GM21381 (cell line): ENCODE results near the gene OS9.

Experiments
- ATAC-seq: cut with Tn5 transposase; IDR thresholded peaks from one replicate; pipeline ENCODE4 v1.9.1; 2021; ENCODE audit warnings: mild to moderate bottlenecking, moderate library complexity; ENCODE audit not compliant: unreplicated experiment

Gene OS9

DNA sequence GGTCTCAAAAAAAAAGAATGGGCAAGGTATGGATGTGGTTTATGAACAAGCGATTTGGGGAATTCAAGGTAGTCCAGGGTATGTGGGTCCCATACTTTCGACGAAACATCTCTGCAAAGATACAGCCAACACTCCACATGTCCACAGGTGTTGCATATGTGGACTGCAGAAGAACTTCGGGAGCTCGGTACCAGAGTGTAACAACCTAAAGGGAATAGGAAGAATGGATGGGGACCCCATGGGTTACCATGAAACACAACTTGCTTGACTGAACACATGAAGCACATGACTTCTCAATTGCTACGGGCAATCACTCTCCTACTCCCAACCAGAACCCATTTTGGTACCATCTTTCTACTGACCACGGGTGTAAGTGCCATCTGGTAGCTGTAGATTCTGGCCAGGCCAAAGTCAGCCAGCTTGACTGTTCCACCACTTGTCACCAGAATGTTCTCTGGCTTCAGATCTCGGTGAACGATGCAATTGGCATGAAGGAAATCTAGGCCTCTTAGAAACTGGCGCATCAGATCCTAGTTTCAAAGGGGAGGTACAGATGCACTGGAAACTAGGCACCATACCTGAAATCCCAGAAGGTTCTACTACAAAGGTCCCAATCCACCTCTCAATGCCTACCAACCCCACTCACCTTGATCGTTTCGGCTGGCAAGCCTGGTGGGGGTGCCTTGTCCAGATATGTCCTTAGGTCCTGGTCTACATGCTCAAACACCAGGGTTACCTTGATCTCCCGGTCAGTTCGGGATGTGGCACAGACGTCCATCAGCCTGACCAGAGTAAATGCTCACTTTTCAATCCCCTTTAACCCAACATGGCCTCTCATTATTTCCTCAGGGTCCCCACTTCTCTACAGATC lies 56.9 kb downstream of the OS9 start:
- ATAC-seq = no peak

DNA sequence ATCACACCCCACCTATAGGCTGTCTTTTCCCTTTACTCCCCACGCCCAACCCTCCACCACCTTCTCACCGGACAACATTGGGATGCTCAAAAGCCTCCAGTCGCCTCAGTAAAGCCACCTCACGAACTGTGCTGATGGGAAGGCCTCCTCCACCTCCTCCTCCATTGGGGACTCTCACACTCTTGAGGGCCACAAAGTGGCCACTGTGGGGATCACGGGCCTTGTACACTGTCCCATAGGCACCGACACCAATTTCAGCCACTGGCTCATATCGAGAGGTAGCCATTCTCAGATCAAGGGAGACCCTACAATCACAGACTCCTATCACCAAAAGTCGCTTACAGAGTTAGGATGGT lies 57.5 kb downstream of the OS9 start:
- no peak for ATAC-seq

GRCh38 chr12:57751788-57752667 lies 58.1 kb downstream of the OS9 start, which contains the start of gene CDK4:
CDK4 (minus strand) TSS chr12:57752310; CDS start chr12:57751717, 593 bp downstream.
- ATAC-seq = peak; percentile 63

- ATAC-seq = no peak
Measured at GRCh38 chr12:57752668-57753000, 58.7 kb downstream of the OS9 start.

GRCh38 chr12:57753756-57754337 lies 59.9 kb downstream of the OS9 start:
- ATAC-seq = no peak

DNA sequence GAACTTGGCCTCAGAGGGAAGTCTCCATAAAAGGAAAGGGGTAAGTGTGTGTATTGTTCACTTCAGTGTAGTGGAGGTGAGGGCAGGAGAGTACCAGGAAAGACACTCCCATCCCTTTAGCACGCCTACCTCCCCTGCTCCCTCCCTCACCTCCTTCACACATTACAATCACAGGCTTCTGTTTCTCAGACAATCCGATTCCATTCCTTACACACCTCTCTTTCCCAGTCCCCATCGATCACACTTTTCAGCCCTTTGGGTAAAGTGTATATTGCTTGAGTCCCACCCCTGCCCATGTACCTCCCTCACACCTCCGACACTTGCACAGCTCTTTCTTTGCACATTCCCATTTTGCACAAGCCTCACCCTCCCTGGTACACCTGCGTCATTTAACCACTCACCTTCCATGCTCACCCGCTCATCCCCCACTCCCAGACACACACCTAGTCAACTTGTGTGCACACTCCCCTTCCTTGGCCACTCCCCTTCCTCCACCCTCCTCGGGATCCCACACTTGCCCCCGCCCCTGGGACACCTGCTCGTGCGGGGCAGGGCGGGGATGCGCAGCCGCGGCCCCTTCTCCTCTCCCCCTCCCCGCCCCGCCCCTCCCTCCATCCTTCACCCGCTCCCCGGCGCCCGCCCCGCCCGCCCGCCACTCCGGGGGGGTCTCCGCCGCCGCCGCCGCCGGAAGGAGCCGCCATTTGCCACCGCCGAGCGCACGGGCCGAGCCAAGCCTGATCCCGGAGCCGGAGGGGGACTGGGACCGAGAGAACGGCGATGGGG lies 60.7 kb downstream of the OS9 start, which contains the start of gene MARCHF9:
Gene MARCHF9, plus strand, starts transcription at position 693 of the 783 bp plus-strand sequence. CDS start 426 bp downstream, outside the sequence.
- peak; percentile 37 for ATAC-seq

DNA sequence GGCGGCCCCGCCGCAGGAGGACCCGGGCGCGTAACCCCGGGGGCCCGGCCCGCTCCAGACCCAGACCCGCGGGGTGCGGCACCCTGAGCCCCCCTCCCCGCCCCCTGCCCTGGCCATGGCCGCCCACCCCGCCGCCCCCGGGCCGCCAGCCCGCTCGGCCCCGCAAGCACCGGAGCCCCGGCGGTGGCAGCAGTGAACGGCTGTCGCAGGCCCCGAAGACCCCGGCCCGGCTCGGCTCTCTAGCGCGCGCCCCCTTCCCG lies 61.2 kb downstream of the OS9 start:
- no peak for ATAC-seq

GRCh38 chr12:57755454-57756372 lies 61.8 kb downstream of the OS9 start:
- no peak for ATAC-seq

- no peak for ATAC-seq
Measured at GRCh38 chr12:57756406-57757341, 62.7 kb downstream of the OS9 start.

DNA sequence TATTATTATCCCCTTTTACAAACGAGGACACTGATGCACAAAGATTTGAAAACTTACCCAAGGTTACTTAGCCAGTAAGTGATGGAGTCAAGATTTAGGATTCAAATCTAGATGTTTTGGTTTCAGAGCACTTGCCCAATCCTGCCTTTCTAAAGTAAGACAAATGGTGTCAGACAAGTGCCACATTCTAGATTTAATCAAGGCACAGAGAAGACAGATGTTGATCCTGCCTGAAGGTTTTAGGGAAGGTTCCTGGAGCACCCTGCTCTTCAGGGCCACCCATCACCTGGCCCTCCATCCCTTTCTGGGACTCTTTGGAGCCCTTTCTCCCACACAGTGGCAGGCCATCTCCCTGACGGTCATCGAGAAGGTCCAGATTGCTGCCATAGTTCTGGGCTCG lies 63.8 kb downstream of the OS9 start:
- ATAC-seq = no peak

GRCh38 chr12:57758552-57759359 lies 64.8 kb downstream of the OS9 start:
- ATAC-seq = no peak

GRCh38 chr12:57759360-57759980 lies 65.5 kb downstream of the OS9 start:
- ATAC-seq = no peak

- no peak for ATAC-seq
Measured at GRCh38 chr12:57760347-57760982, 66.5 kb downstream of the OS9 start.

DNA sequence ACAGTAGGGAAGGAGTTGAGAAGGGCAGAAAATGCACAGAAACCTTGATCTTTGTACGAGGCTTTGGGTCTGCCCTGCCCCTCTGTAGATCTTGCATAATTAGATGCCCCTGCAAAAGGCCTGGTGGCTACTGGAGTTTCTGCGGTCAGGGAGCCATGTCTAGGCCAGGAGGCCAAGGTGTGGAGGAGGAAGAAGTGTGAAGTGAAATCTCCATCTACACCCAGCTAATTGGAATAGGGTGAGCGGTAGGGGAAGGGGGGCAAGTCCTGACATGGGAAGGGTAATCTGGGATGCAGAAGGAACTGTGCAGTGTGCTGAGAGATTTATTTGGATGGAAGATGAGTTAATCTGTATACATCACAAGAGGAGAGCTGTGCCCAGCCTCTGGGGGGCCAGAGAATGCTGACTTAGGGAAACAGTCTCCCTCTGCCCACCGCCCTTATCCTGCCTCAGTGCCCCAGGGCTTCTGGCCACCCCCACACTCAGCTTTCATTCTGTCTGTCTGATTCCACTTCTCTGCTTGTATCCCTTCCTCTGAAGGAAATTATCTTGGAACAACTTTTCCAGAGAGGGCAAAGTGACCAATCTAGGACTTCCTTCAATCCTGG lies 67.6 kb downstream of the OS9 start:
- no peak for ATAC-seq

GRCh38 chr12:57762463-57762862 lies 68.5 kb downstream of the OS9 start:
- no peak for ATAC-seq

DNA sequence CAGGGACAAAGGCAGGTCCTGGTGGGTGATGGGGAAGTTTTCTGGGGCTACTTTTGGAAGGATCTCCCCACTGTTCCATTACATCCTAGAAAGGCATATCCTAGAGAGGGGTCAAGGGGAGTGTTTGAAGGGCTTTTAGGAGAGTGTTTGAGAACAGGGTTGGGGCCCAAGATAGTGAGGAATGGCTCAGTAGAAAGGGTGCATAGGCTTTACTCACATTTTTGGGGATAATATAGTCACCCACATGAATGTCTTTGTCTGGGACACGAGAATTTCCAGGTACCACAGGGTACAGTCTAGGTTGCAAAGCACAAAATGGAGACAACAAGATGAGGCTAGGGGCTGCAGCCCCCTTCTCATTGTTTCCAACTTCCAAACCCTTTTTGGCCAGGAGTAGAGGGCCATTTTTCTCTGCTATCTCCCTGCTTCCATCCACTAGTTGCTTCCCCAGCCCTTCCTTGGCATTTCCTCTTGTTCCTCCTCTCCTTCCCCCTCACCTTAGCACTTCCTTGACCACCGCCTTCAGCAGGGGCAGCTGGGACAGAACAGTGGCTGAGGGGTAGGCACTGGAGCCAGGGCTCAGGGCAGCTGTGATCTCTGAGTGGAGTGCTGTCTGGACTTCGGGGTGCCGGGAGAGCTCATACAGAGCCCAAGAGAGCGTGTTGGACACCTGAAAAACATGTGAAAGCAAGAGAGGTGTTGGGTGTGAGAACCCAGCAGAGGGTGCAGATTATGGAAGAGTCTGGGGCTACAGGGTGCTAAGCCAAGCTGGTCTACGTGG lies 70.1 kb downstream of the OS9 start:
- ATAC-seq = no peak
